Measurements from ENCODE around the gene GYPA. TPM values are rescaled to one million over a fixed set of nuclear protein-coding genes. Genes with fewer than 3 reads are reported as not detected.
"Not testable (repeated sequence)": the region's sequence is repeated elsewhere in the genome, so short reads cannot be mapped to it uniquely, and the experiment has no call there.

The GYPA gene
- total RNA-seq, 4 donors from 2014 or later, result 4.2 TPM; not detected in 3

GRCh38 chr4:144171697-144172096 is 31.2 kb upstream of the GYPA start:
- DNase-seq, result no peak
- intact Hi-C loops (cut with DNase I; ENCODE audit: low total_unique reads), result no loop called here
- TF ChIP-seq CTCF (IDR thresholded peaks at IDR 0.05) (no peak), POLR2A (IDR thresholded peaks at IDR 0.05) (no peak)
- no peaks in the 10 kb centered on the region for H3K4me1 ChIP-seq
- H3K36me3 ChIP-seq, result no peaks in the 10 kb centered on the region
- H3K9me3 ChIP-seq, result no peaks in the 10 kb centered on the region
- no peaks in the 10 kb centered on the region for H3K27me3 ChIP-seq
- no peak overlapping the region for H3K4me3 ChIP-seq
- no peak overlapping the region for H3K27ac ChIP-seq

GRCh38 chr4:144169211-144169610 is 28.7 kb upstream of the GYPA start:
- H3K27me3 ChIP-seq, result no peaks in the 10 kb centered on the region
- H3K4me1 ChIP-seq, result no peaks in the 10 kb centered on the region
- no peak for TF ChIP-seq POLR2A (IDR thresholded peaks at IDR 0.05)
- TF ChIP-seq CTCF (IDR thresholded peaks at IDR 0.05), result no peak
- no peak overlapping the region for H3K4me3 ChIP-seq
- H3K9me3 ChIP-seq, result no peaks in the 10 kb centered on the region
- intact Hi-C loops (cut with DNase I; ENCODE audit: low total_unique reads), result no loop called here
- DNase-seq, result no peak
- no peaks in the 10 kb centered on the region for H3K36me3 ChIP-seq
- no peak overlapping the region for H3K27ac ChIP-seq

- Histone ChIP-seq H3K4me3 (no peak overlapping the region), H3K27me3 (no peaks in the 10 kb centered on the region), H3K27ac (no peak overlapping the region), H3K36me3 (no peaks in the 10 kb centered on the region), H3K9me3 (peaks cover 0 to 2% of the 10 kb centered on the region in 2 donors), H3K4me1 (no peaks in the 10 kb centered on the region)
- intact Hi-C loops (cut with DNase I; ENCODE audit: low total_unique reads), result no loop called here
- DNase-seq, result no peak
- TF ChIP-seq CTCF (IDR thresholded peaks at IDR 0.05) (no peak), POLR2A (IDR thresholded peaks at IDR 0.05) (no peak)
Observed at GRCh38 chr4:144154044-144154443, 13.5 kb upstream of the GYPA start.

- H3K9me3 ChIP-seq; H3K27me3 ChIP-seq; H3K4me3 ChIP-seq; DNase-seq; H3K36me3 ChIP-seq; H3K4me1 ChIP-seq; H3K27ac ChIP-seq; intact Hi-C loops (cut with DNase I; ENCODE audit: low total_unique reads): not testable (repeated sequence)
- peak in 2 of 4 experiments; percentile 11 to 13 for TF ChIP-seq CTCF (IDR thresholded peaks at IDR 0.05)
Observed at GRCh38 chr4:144142690-144143326, 2.3 kb upstream of the GYPA start.

GRCh38 chr4:144141493-144141892 is 975 bp upstream of the GYPA start:
- no peak for DNase-seq
- H3K27me3 ChIP-seq, result no peaks in the 10 kb centered on the region
- H3K9me3 ChIP-seq, result no peaks in the 10 kb centered on the region
- no peaks in the 10 kb centered on the region for H3K36me3 ChIP-seq
- H3K4me1 ChIP-seq, result no peaks in the 10 kb centered on the region
- no peak overlapping the region for H3K4me3 ChIP-seq
- no peak for TF ChIP-seq CTCF (IDR thresholded peaks at IDR 0.05)
- TF ChIP-seq POLR2A (IDR thresholded peaks at IDR 0.05), result no peak
- intact Hi-C loops (cut with DNase I; ENCODE audit: low total_unique reads), result no loop called here
- H3K27ac ChIP-seq, result no peak overlapping the region

- H3K27me3 ChIP-seq; intact Hi-C loops (cut with DNase I; ENCODE audit: low total_unique reads); H3K36me3 ChIP-seq; H3K9me3 ChIP-seq; DNase-seq; H3K4me1 ChIP-seq; H3K4me3 ChIP-seq; H3K27ac ChIP-seq: not testable (repeated sequence)
Observed at GRCh38 chr4:144139991-144140390, 527 bp downstream of the GYPA start.

GRCh38 chr4:144139547-144139946 is 971 bp downstream of the GYPA start:
- intact Hi-C loops (cut with DNase I; ENCODE audit: low total_unique reads); H3K9me3 ChIP-seq; H3K4me1 ChIP-seq; H3K27ac ChIP-seq; H3K27me3 ChIP-seq; DNase-seq; H3K4me3 ChIP-seq; H3K36me3 ChIP-seq: not testable (repeated sequence)

- not testable (repeated sequence) for DNase-seq, H3K4me3 ChIP-seq, H3K9me3 ChIP-seq
Observed at GRCh38 chr4:144138239-144138638, 2.3 kb downstream of the GYPA start.

More at GRCh38 chr4:144138239-144138638, 2.3 kb downstream of the GYPA start:
- H3K27me3 ChIP-seq; intact Hi-C loops (cut with DNase I; ENCODE audit: low total_unique reads); H3K4me1 ChIP-seq; H3K27ac ChIP-seq; H3K36me3 ChIP-seq: not testable (repeated sequence)

Data from uterus (tissue), 4 donors.